CD14-positive monocyte (primary cell): ENCODE results near the gene ALS2. TPM values are rescaled to one million over a fixed set of nuclear protein-coding genes. Genes with fewer than 3 reads are reported as not detected.

Experiments used
- DNase-seq, 3 donors: peaks; one replicate each; pipeline ENCODE4 v3.0.0-alpha.2; 2011 to 2022
- H2AFZ ChIP-seq: 2 replicates; pipeline ENCODE4 v1.6.0; 2012; ENCODE audit warnings: mild to moderate bottlenecking, low read depth, low read length, inconsistent platforms; ENCODE audit not compliant: insufficient read depth, poor library complexity, severe bottlenecking
- H3K27ac ChIP-seq, 2 donors: 1 replicate in 1 of 2; 2 replicates in 1 of 2; pipeline ENCODE4 v1.5.1; 2012 to 2013; ENCODE audit warnings: low read length in 2 of 2, control low read depth in 1 of 2, inconsistent platforms in 1 of 2, low read depth in 1 of 2, mild to moderate bottlenecking in 1 of 2
- H3K27me3 ChIP-seq, 2 donors: one replicate each; pipeline versions ENCODE4 v1.6.0 to v1.6.1; 2011 to 2013; ENCODE audit warnings: low read length in 2 of 2; ENCODE audit not compliant: control insufficient read depth in 2 of 2, insufficient read depth in 2 of 2
- H3K36me3 ChIP-seq, 2 donors: replicated peaks in 1 of 2; 1 replicate in 1 of 2; 2 replicates in 1 of 2; pipeline versions ENCODE4 v1.5.1 to v1.6.1; 2012 to 2013; ENCODE audit warnings: low read length in 2 of 2, control low read depth in 1 of 2, inconsistent platforms in 1 of 2, mild to moderate bottlenecking in 1 of 2; ENCODE audit not compliant: insufficient read depth in 2 of 2, control insufficient read depth in 1 of 2
- H3K4me1 ChIP-seq, 2 donors: 1 replicate in 1 of 2; 2 replicates in 1 of 2; pipeline versions ENCODE4 v1.5.1 to v1.6.1; 2012 to 2013; ENCODE audit warnings: low read length in 2 of 2, control low read depth in 1 of 2, inconsistent platforms in 1 of 2, mild to moderate bottlenecking in 1 of 2, moderate library complexity in 1 of 2; ENCODE audit not compliant: insufficient read depth in 2 of 2, control insufficient read depth in 1 of 2
- H3K4me2 ChIP-seq: replicated peaks from 2 replicates; pipeline ENCODE3; 2012; ENCODE audit warnings: low read length, moderate library complexity, mild to moderate bottlenecking; ENCODE audit not compliant: poor library complexity, severe bottlenecking; ENCODE audit errors: extremely low read depth
- H3K4me3 ChIP-seq, 3 experiments: fragments of 200-600 bp in 1 of 3; sonication (generic) in 1 of 3; replicated peaks in 1 of 3; 1 replicate in 2 of 3; 2 replicates in 1 of 3; pipeline ENCODE4 v1.5.1; 2011 to 2013; ENCODE audit warnings: low read length in 3 of 3, mild to moderate bottlenecking in 3 of 3, control low read depth in 2 of 3, low read depth in 2 of 3, inconsistent platforms in 1 of 3, moderate library complexity in 1 of 3
- H3K79me2 ChIP-seq: 2 replicates; pipeline ENCODE4 v1.6.0; 2012; ENCODE audit warnings: mild to moderate bottlenecking, control low read depth, inconsistent platforms, low read length, moderate library complexity; ENCODE audit not compliant: insufficient read depth
- H3K9ac ChIP-seq: 2 replicates; pipeline ENCODE4 v1.6.0; 2017; ENCODE audit warnings: low read length, mild to moderate bottlenecking; ENCODE audit not compliant: insufficient read depth, poor library complexity, severe bottlenecking
- H3K9me3 ChIP-seq, 2 donors: replicated peaks in 1 of 2; 1 replicate in 1 of 2; 2 replicates in 1 of 2; pipeline versions ENCODE4 v1.5.1 to v1.6.1; 2012 to 2013; ENCODE audit warnings: low read length in 2 of 2, control low read depth in 1 of 2; ENCODE audit not compliant: control insufficient read depth in 1 of 2, insufficient read depth in 1 of 2
- H4K20me1 ChIP-seq: 2 replicates; pipeline ENCODE4 v1.6.0; 2012; ENCODE audit warnings: mild to moderate bottlenecking, low read length, control low read depth, moderate library complexity; ENCODE audit not compliant: insufficient read depth
- H3K27ac Mint-ChIP-seq, 7 donors: one replicate each; pipeline ENCODE4 v1.8.0; 2020; ENCODE audit warnings: mild to moderate bottlenecking in 7 of 7, mixed read lengths in 7 of 7, moderate library complexity in 6 of 7, inconsistent platforms in 2 of 7
- H3K27me3 Mint-ChIP-seq, 3 donors: one replicate each; pipeline ENCODE4 v1.8.0; 2021 to 2022; ENCODE audit warnings: low read depth in 3 of 3, mild to moderate bottlenecking in 3 of 3, mixed read lengths in 3 of 3, moderate library complexity in 3 of 3, inconsistent platforms in 1 of 3
- H3K36me3 Mint-ChIP-seq, 2 donors: one replicate each; pipeline ENCODE4 v1.8.0; 2020; ENCODE audit warnings: mixed read lengths in 2 of 2, inconsistent platforms in 1 of 2, mild to moderate bottlenecking in 1 of 2
- H3K4me1 Mint-ChIP-seq: one replicate; pipeline ENCODE4 v1.8.0; 2020; ENCODE audit warnings: mild to moderate bottlenecking, mixed read lengths
- H3K4me3 Mint-ChIP-seq, 2 donors: one replicate each; pipeline ENCODE4 v1.8.0; 2020; ENCODE audit warnings: mild to moderate bottlenecking in 2 of 2, mixed read lengths in 2 of 2, moderate library complexity in 1 of 2
- H3K9me3 Mint-ChIP-seq, 7 donors: one replicate each; pipeline ENCODE4 v1.8.0; 2020 to 2022; ENCODE audit warnings: mixed read lengths in 7 of 7, mild to moderate bottlenecking in 6 of 7, moderate library complexity in 6 of 7, inconsistent platforms in 2 of 7
- CTCF ChIP-seq: fragments of 200-600 bp; IDR thresholded peaks from one replicate; pipeline ENCODE4 v1.8.0; 2022; ENCODE audit warnings: antibody characterized with exemption, mild to moderate bottlenecking
- WGBS: methylation state at CpG from one replicate; pipeline ENCODE4 v1.1.5; 2013; ENCODE audit warnings: missing lambda C conversion rate; ENCODE audit not compliant: insufficient coverage; 5-methylcytosine and 5-hydroxymethylcytosine counted together
- intact Hi-C, 2 donors: fragments of 100-400 bp; cut with micrococcal nuclease; formaldehyde crosslinking; loops; one replicate each; pipeline versions ENCODE4 v1.15.0 to v1.15.1; 2023
- polyA minus RNA-seq: library from RNA; depleted of rRNA, polyadenylated mRNA; stranded (reverse); fragments of >200 nt; gene quantifications from 2 replicates; pipeline ENCODE4 v1.2.3, GENCODE V29; 2012
- polyA plus RNA-seq, 3 donors: library from polyadenylated mRNA; depleted of rRNA in 1 of 3; unstranded in 2 of 3; stranded (reverse) in 1 of 3; fragments of 300-500 nt in 2 of 3; fragments of >200 nt in 1 of 3; fragmentation: Illumina TruSeq in 2 of 3; gene quantifications; 1 replicate in 2 of 3; 2 replicates in 1 of 3; pipeline ENCODE4 v1.2.3, GENCODE V29; 2012 to 2021
- total RNA-seq, 12 experiments: library from RNA in 1 of 12; stranded (reverse) in 1 of 12; fragments of 120-200 nt in 1 of 12; gene quantifications; one replicate each; pipeline ENCODE4 v1.2.4 and lab custom pipeline; 2013 to 2026; ENCODE audit warnings: mixed read lengths in 6 of 12, inconsistent platforms in 1 of 12

The ALS2 gene
- total RNA-seq (2013) = 10.5 TPM
- polyA plus RNA-seq (1 to 10 TPM; 2.6 to 4.7 (median 3.1) TPM), polyA minus RNA-seq (6.0 and 6.1 TPM in 2 replicates), total RNA-seq (lab: John Stamatoyannopoulos, UW) (8.3 to 37.5 (median 17.8) reads per million in 11 experiments)

- peak within 1 kb of the TSS; percentile 76 for H3K9ac ChIP-seq
- peak within 1 kb of the TSS; percentile 96 to 98 for H3K4me3 Mint-ChIP-seq
- no peak for TF ChIP-seq CTCF
- H3K79me2 ChIP-seq = peaks cover 24% of the 10 kb centered on the region
- peaks cover 23% of the 10 kb centered on the region for H3K4me1 Mint-ChIP-seq
- H3K4me2 ChIP-seq = peak within 1 kb of the TSS; percentile 99
- peak within 1 kb of the TSS; percentile 77 to 98 (median 92) for H3K4me3 ChIP-seq
- DNase-seq = peak; percentile 85 to 87 (median 87)
- H3K27me3 Mint-ChIP-seq = peaks cover 0 to 9% (median 5%) of the 10 kb centered on the region in 3 donors
- intact Hi-C loops = loop anchor here in 1 of 2 donors (10.0 kb wide), 1 partner anchor 336 kb away; no protein-coding TSS in a partner anchor
- H3K27ac Mint-ChIP-seq = peak within 1 kb of the TSS; percentile 92 to 99 (median 97)
- H3K27me3 ChIP-seq = no peaks in the 10 kb centered on the region
- H2AFZ ChIP-seq = peak within 1 kb of the TSS; percentile 100
- no peaks in the 10 kb centered on the region for H3K36me3 Mint-ChIP-seq
- H3K27ac ChIP-seq = peak within 1 kb of the TSS; percentile 29 to 93
- H3K9me3 ChIP-seq = no peaks in the 10 kb centered on the region
- H3K4me1 ChIP-seq = peaks cover 16 to 18% of the 10 kb centered on the region in 2 donors
- H4K20me1 ChIP-seq = no peaks in the 10 kb centered on the region
- H3K36me3 ChIP-seq = no peaks in the 10 kb centered on the region
- under 1% methylated on average over 41 of the region's 60 CpGs for WGBS
- no peaks in the 10 kb centered on the region for H3K9me3 Mint-ChIP-seq
Measured at GRCh38 chr2:201780674-201781493, at the start of gene ALS2. TSS of gene ALS2 (minus strand) at chr2:201780933. CDS start at chr2:201768885, 12,048 bp downstream.

GRCh38 chr2:201828220-201828619, 47.5 kb upstream of the ALS2 start:
- DNase-seq = no peak
- Histone ChIP-seq H3K9me3 (no peaks in the 10 kb centered on the region), H3K79me2 (no peaks in the 10 kb centered on the region), H3K4me1 (no peaks in the 10 kb centered on the region), H3K27me3 (no peaks in the 10 kb centered on the region), H3K4me2 (no peak overlapping the region), H3K36me3 (no peaks in the 10 kb centered on the region), H2AFZ (no peak overlapping the region), H3K9ac (no peak overlapping the region), H3K27ac (no peak overlapping the region), H4K20me1 (no peaks in the 10 kb centered on the region), H3K4me3 (no peak overlapping the region)
- WGBS = 92% methylated on average over 2 of the region's 2 CpGs
- H3K36me3 Mint-ChIP-seq = no peaks in the 10 kb centered on the region
- no peak overlapping the region for H3K27ac Mint-ChIP-seq
- peaks cover 0 to 2% (median 1%) of the 10 kb centered on the region in 3 donors for H3K27me3 Mint-ChIP-seq
- no peak overlapping the region for H3K4me3 Mint-ChIP-seq
- intact Hi-C loops = no loop called here
- no peak for TF ChIP-seq CTCF
- H3K9me3 Mint-ChIP-seq = peaks cover 0 to 6% (median 0%) of the 10 kb centered on the region in 7 donors
- H3K4me1 Mint-ChIP-seq = peaks cover 3% of the 10 kb centered on the region
